ENCODE data around the gene SMYD3. TPM values are rescaled to one million over a fixed set of nuclear protein-coding genes. Genes with fewer than 3 reads are reported as not detected.

SMYD3 gene
- total and polyA plus RNA-seq, 2 of the 13 experiments (the other 11 are each of a cell fraction or from before 2014, with no cell fraction given), result 27.7 to 35.8 TPM

DNA sequence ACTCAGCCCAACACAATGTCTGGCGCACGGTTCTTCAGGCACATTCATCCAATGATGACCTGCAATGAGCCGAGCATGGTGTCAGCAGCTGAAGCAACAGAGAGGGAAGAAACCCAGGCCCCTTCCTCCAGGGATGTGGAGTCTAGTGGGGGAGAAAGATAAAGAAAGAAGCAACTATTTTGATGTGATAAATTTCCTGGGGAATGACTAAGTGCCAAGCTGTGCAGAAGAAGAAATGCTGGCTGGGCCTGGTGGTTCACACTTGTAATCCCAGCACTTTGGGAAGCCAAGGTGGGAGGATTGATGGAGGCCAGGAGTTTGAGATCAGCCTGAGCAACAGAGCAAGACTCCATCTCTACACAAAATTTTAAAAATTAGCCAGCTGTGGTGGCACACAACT, 790.5 kb downstream of the SMYD3 start (continued):
- TF ChIP-seq, protein P1, sequence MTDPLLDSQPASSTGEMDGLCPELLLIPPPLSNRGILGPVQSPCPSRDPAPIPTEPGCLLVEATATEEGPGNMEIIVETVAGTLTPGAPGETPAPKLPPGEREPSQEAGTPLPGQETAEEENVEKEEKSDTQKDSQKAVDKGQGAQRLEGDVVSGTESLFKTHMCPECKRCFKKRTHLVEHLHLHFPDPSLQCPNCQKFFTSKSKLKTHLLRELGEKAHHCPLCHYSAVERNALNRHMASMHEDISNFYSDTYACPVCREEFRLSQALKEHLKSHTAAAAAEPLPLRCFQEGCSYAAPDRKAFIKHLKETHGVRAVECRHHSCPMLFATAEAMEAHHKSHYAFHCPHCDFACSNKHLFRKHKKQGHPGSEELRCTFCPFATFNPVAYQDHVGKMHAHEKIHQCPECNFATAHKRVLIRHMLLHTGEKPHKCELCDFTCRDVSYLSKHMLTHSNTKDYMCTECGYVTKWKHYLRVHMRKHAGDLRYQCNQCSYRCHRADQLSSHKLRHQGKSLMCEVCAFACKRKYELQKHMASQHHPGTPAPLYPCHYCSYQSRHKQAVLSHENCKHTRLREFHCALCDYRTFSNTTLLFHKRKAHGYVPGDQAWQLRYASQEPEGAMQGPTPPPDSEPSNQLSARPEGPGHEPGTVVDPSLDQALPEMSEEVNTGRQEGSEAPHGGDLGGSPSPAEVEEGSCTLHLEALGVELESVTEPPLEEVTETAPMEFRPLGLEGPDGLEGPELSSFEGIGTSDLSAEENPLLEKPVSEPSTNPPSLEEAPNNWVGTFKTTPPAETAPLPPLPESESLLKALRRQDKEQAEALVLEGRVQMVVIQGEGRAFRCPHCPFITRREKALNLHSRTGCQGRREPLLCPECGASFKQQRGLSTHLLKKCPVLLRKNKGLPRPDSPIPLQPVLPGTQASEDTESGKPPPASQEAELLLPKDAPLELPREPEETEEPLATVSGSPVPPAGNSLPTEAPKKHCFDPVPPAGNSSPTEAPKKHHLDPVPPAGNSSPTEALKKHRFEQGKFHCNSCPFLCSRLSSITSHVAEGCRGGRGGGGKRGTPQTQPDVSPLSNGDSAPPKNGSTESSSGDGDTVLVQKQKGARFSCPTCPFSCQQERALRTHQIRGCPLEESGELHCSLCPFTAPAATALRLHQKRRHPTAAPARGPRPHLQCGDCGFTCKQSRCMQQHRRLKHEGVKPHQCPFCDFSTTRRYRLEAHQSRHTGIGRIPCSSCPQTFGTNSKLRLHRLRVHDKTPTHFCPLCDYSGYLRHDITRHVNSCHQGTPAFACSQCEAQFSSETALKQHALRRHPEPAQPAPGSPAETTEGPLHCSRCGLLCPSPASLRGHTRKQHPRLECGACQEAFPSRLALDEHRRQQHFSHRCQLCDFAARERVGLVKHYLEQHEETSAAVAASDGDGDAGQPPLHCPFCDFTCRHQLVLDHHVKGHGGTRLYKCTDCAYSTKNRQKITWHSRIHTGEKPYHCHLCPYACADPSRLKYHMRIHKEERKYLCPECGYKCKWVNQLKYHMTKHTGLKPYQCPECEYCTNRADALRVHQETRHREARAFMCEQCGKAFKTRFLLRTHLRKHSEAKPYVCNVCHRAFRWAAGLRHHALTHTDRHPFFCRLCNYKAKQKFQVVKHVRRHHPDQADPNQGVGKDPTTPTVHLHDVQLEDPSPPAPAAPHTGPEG (CRISPR knock-in tag; IDR thresholded peaks at IDR 0.05), result no peak
- TF ChIP-seq, protein P2, sequence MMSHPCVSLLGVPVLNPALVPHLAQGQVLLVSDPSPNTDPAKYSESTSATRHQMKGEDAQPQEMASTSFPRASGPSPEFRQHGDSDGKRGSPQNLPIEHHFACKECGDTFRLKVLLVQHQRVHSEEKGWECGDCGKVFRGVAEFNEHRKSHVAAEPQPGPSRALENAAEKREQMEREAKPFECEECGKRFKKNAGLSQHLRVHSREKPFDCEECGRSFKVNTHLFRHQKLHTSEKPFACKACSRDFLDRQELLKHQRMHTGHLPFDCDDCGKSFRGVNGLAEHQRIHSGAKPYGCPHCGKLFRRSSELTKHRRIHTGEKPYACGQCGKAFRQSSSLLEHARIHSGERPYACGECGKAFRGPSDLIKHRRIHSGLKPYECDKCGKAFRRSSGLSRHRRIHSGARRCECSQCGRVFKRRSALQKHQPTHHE (CRISPR knock-in tag; IDR thresholded peaks at IDR 0.05; ENCODE audit: borderline replicate concordance), result no peak
- no peak for TF ChIP-seq NFE2L1 (CRISPR knock-in tag; IDR thresholded peaks at IDR 0.05; ENCODE audit: borderline replicate concordance)
- TF ChIP-seq, protein P3, sequence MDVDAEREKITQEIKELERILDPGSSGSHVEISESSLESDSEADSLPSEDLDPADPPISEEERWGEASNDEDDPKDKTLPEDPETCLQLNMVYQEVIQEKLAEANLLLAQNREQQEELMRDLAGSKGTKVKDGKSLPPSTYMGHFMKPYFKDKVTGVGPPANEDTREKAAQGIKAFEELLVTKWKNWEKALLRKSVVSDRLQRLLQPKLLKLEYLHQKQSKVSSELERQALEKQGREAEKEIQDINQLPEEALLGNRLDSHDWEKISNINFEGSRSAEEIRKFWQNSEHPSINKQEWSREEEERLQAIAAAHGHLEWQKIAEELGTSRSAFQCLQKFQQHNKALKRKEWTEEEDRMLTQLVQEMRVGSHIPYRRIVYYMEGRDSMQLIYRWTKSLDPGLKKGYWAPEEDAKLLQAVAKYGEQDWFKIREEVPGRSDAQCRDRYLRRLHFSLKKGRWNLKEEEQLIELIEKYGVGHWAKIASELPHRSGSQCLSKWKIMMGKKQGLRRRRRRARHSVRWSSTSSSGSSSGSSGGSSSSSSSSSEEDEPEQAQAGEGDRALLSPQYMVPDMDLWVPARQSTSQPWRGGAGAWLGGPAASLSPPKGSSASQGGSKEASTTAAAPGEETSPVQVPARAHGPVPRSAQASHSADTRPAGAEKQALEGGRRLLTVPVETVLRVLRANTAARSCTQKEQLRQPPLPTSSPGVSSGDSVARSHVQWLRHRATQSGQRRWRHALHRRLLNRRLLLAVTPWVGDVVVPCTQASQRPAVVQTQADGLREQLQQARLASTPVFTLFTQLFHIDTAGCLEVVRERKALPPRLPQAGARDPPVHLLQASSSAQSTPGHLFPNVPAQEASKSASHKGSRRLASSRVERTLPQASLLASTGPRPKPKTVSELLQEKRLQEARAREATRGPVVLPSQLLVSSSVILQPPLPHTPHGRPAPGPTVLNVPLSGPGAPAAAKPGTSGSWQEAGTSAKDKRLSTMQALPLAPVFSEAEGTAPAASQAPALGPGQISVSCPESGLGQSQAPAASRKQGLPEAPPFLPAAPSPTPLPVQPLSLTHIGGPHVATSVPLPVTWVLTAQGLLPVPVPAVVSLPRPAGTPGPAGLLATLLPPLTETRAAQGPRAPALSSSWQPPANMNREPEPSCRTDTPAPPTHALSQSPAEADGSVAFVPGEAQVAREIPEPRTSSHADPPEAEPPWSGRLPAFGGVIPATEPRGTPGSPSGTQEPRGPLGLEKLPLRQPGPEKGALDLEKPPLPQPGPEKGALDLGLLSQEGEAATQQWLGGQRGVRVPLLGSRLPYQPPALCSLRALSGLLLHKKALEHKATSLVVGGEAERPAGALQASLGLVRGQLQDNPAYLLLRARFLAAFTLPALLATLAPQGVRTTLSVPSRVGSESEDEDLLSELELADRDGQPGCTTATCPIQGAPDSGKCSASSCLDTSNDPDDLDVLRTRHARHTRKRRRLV (CRISPR knock-in tag; IDR thresholded peaks at IDR 0.05), result no peak
